DOHH2 (cell line): ENCODE results near the gene UXS1.

Experiments
- EZH2phosphoT487 ChIP-seq: fragments of 200-600 bp; sonication (generic); IDR thresholded peaks from 2 replicates; pipeline ENCODE4 v1.6.1; 2017; ENCODE audit warnings: borderline replicate concordance, mild to moderate bottlenecking, antibody characterized with exemption, low read length, moderate library complexity, mixed read lengths
- TF ChIP-seq, protein P1 (sequence below): fragments of 200-600 bp; sonication (generic); IDR thresholded peaks from one replicate; pipeline ENCODE4 v1.5.1; 2014; ENCODE audit warnings: antibody characterized with exemption, mild to moderate bottlenecking, low read depth, low read length; ENCODE audit not compliant: poor library complexity, severe bottlenecking

DNA sequence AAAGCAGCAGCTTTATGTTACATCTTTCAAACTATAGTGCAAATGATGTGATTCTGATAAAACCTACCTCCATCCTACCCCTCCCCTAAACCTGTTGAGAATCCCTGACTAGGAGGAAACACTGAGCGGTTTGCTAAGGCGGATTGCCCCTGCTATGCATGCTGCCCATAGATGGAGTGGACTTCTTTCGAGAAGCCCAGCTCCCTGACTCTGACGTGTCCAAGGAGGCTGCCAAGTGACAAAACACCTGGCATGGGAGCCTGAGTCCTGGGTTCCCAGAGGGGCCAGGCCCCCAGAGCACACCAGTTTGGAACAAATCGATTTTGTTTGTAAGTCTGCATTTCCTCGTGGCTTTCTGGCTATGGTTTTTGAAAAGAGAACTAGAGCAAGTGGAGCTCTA is 1.4 kb upstream of the UXS1 start:
- TF ChIP-seq, protein P1, sequence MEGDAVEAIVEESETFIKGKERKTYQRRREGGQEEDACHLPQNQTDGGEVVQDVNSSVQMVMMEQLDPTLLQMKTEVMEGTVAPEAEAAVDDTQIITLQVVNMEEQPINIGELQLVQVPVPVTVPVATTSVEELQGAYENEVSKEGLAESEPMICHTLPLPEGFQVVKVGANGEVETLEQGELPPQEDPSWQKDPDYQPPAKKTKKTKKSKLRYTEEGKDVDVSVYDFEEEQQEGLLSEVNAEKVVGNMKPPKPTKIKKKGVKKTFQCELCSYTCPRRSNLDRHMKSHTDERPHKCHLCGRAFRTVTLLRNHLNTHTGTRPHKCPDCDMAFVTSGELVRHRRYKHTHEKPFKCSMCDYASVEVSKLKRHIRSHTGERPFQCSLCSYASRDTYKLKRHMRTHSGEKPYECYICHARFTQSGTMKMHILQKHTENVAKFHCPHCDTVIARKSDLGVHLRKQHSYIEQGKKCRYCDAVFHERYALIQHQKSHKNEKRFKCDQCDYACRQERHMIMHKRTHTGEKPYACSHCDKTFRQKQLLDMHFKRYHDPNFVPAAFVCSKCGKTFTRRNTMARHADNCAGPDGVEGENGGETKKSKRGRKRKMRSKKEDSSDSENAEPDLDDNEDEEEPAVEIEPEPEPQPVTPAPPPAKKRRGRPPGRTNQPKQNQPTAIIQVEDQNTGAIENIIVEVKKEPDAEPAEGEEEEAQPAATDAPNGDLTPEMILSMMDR, result no peak
- no peak for TF ChIP-seq EZH2phosphoT487
